ENCODE results near the gene THRSP.
"Not testable (repeated sequence)": the region's sequence is repeated elsewhere in the genome, so short reads cannot be mapped to it uniquely, and the experiment has no call there.

Gene THRSP

DNA sequence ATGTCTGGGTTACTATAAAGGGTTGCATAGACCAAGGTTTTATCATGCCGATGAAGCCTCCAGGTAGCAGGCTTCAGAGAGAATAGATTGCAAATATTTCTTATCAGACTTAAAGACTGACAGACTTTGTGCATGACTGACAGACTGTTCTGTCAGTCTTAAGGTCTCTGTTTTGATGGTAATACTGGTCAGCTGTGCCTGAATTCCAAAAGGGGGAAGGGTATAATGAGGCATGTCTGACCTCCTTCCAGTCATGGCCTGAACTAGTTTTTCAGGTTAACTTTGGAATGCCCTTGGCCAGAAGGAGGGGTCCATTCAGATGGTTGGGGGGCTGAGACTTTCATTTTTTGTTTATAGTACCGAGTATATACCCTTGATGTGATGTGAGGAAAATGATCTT is 35.9 kb upstream of the THRSP start:
- Histone ChIP-seq H3K4me1 (ENCODE audit: control insufficient read depth, insufficient read depth, low read length) (peaks cover 6% of the 10 kb centered on the region), H3K36me3 (ENCODE audit: control insufficient read depth, insufficient read depth, low read length) (no peaks in the 10 kb centered on the region), H3K27ac (ENCODE audit: insufficient read depth, low read depth, low read length, poor library complexity, severe bottlenecking) (no peak overlapping the region), H3K4me3 (ENCODE audit: insufficient read depth, low read depth, low read length) (no peak overlapping the region), H3K9me3 (ENCODE audit: control insufficient read depth, low read length) (no peaks in the 10 kb centered on the region), H3K27me3 (ENCODE audit: control insufficient read depth, insufficient read depth, low read length, poor library complexity, severe bottlenecking) (no peaks in the 10 kb centered on the region)
- WGBS, 2 experiments: 96 to 100% methylated on average over 1 of the region's 2 CpGs

DNA sequence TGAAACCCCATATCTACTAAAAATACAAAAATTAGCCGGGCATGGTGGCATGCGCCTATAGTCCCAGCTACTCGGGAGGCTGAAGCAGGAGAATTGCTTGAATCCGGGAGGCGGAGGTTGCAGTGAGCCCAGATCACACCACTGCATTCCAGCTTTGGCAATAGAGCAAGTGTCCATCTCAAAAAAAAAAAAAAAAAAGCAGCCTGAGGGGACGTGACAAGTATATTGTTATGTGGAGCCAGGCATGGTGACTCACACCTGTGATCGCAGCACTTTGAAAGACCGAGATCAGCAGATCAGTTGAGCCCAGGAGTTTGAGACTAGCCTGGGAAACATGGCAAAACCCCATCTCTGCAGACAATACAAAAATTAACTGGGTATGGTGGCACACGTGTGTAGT is 35.2 kb upstream of the THRSP start:
- not testable (repeated sequence) for H3K9me3 ChIP-seq (ENCODE audit: control insufficient read depth, low read length); H3K4me3 ChIP-seq (ENCODE audit: insufficient read depth, low read depth, low read length); H3K27me3 ChIP-seq (ENCODE audit: control insufficient read depth, insufficient read depth, low read length, poor library complexity, severe bottlenecking); H3K4me1 ChIP-seq (ENCODE audit: control insufficient read depth, insufficient read depth, low read length); H3K27ac ChIP-seq (ENCODE audit: insufficient read depth, low read depth, low read length, poor library complexity, severe bottlenecking); H3K36me3 ChIP-seq (ENCODE audit: control insufficient read depth, insufficient read depth, low read length)
- 88 to 91% methylated on average over 9 of the region's 9 CpGs for WGBS, 2 experiments

GRCh38 chr11:78030429-78031325 is 33.0 kb upstream of the THRSP start:
- Histone ChIP-seq H3K4me1 (ENCODE audit: control insufficient read depth, insufficient read depth, low read length) (peaks cover 6% of the 10 kb centered on the region), H3K36me3 (ENCODE audit: control insufficient read depth, insufficient read depth, low read length) (no peaks in the 10 kb centered on the region), H3K27me3 (ENCODE audit: control insufficient read depth, insufficient read depth, low read length, poor library complexity, severe bottlenecking) (no peaks in the 10 kb centered on the region), H3K4me3 (ENCODE audit: insufficient read depth, low read depth, low read length) (no peak overlapping the region), H3K27ac (ENCODE audit: insufficient read depth, low read depth, low read length, poor library complexity, severe bottlenecking) (no peak overlapping the region), H3K9me3 (ENCODE audit: control insufficient read depth, low read length) (no peaks in the 10 kb centered on the region)
- 63 to 67% methylated on average over 7 of the region's 7 CpGs for WGBS, 2 experiments

GRCh38 chr11:78031629-78032028 is 32.0 kb upstream of the THRSP start:
- WGBS, 2 experiments: 82 to 83% methylated on average over 3 of the region's 3 CpGs

DNA sequence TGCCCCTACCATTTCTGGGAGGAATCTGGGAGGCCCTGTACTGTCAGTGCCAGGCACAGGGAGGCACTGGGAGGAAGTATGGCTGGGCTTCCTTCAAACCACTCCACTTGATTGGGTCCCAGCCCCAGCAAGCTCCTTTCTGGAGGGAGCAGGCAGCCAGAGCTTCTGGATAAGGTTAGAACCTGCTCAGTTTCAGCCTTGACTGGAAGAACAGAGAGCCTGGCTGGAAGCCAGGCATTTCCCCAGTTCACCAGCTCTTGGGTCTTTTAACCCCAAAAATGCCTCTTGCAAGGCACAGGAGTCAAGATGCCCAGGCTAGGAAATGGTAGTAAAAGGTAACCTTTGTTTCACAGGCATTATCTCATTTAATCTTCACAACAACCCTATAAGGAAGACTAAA is 31.6 kb upstream of the THRSP start:
- H3K36me3 ChIP-seq (ENCODE audit: control insufficient read depth, insufficient read depth, low read length): no peaks in the 10 kb centered on the region
- H3K4me1 ChIP-seq (ENCODE audit: control insufficient read depth, insufficient read depth, low read length): peaks cover 6% of the 10 kb centered on the region
- no peaks in the 10 kb centered on the region for H3K27me3 ChIP-seq (ENCODE audit: control insufficient read depth, insufficient read depth, low read length, poor library complexity, severe bottlenecking)
- H3K9me3 ChIP-seq (ENCODE audit: control insufficient read depth, low read length): no peaks in the 10 kb centered on the region
- no peak overlapping the region for H3K27ac ChIP-seq (ENCODE audit: insufficient read depth, low read depth, low read length, poor library complexity, severe bottlenecking)
- no peak overlapping the region for H3K4me3 ChIP-seq (ENCODE audit: insufficient read depth, low read depth, low read length)

More at GRCh38 chr11:78031629-78032028, 32.0 kb upstream of the THRSP start:
- no peak overlapping the region for H3K27ac ChIP-seq (ENCODE audit: insufficient read depth, low read depth, low read length, poor library complexity, severe bottlenecking)
- H3K9me3 ChIP-seq (ENCODE audit: control insufficient read depth, low read length): no peaks in the 10 kb centered on the region
- H3K4me3 ChIP-seq (ENCODE audit: insufficient read depth, low read depth, low read length): no peak overlapping the region
- H3K4me1 ChIP-seq (ENCODE audit: control insufficient read depth, insufficient read depth, low read length): peaks cover 6% of the 10 kb centered on the region
- no peaks in the 10 kb centered on the region for H3K36me3 ChIP-seq (ENCODE audit: control insufficient read depth, insufficient read depth, low read length)
- no peaks in the 10 kb centered on the region for H3K27me3 ChIP-seq (ENCODE audit: control insufficient read depth, insufficient read depth, low read length, poor library complexity, severe bottlenecking)

DNA sequence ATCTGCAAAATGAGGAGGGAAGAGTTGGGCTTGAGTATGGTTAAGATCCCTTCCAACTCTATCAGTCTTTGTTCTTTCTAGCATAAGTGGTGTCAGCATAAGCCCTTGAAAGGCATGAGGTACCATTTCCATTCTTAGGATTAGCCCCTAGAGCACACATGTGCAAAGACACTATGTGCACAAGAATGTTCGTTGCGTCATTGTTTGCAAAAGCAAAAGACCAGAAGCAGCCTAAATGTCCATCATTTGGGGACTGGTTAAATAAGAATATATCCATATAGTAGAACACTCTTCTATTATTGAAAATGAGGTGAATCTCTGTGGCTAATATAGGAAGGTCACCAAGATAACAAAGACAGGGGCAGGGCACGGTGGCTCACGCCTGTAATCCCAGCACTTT is 30.6 kb upstream of the THRSP start:
- Histone ChIP-seq H3K27me3 (ENCODE audit: control insufficient read depth, insufficient read depth, low read length, poor library complexity, severe bottlenecking) (no peaks in the 10 kb centered on the region), H3K27ac (ENCODE audit: insufficient read depth, low read depth, low read length, poor library complexity, severe bottlenecking) (no peak overlapping the region), H3K4me1 (ENCODE audit: control insufficient read depth, insufficient read depth, low read length) (peaks cover 6% of the 10 kb centered on the region), H3K9me3 (ENCODE audit: control insufficient read depth, low read length) (no peaks in the 10 kb centered on the region), H3K36me3 (ENCODE audit: control insufficient read depth, insufficient read depth, low read length) (no peaks in the 10 kb centered on the region), H3K4me3 (ENCODE audit: insufficient read depth, low read depth, low read length) (no peak overlapping the region)
- WGBS, 2 experiments: 60 to 67% methylated on average over 4 of the region's 4 CpGs

DNA sequence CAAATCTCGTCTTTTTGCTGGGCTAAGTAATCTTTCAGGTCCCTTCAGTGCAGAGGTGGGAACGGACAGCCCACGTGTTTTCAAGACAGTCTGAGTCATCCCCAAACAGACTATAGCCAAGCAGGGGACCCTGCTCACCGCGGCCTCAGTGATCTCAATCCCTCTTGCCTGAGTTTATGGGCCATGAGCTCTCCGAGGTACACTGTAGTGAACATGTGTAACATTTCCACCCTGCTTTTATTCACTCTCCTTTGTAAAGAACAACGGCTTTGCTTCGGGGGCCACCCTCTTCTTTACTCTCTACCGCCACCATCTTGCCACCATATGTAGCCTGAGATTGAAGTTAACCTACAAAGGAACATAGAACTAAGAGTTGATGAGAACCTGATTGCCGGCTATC is 29.0 kb upstream of the THRSP start:
- 75 to 78% methylated on average over 10 of the region's 10 CpGs for WGBS, 2 experiments
- Histone ChIP-seq H3K27me3 (ENCODE audit: control insufficient read depth, insufficient read depth, low read length, poor library complexity, severe bottlenecking) (no peaks in the 10 kb centered on the region), H3K27ac (ENCODE audit: insufficient read depth, low read depth, low read length, poor library complexity, severe bottlenecking) (no peak overlapping the region), H3K36me3 (ENCODE audit: control insufficient read depth, insufficient read depth, low read length) (no peaks in the 10 kb centered on the region), H3K4me3 (ENCODE audit: insufficient read depth, low read depth, low read length) (no peak overlapping the region), H3K9me3 (ENCODE audit: control insufficient read depth, low read length) (no peaks in the 10 kb centered on the region), H3K4me1 (ENCODE audit: control insufficient read depth, insufficient read depth, low read length) (peaks cover 6% of the 10 kb centered on the region)

GRCh38 chr11:78036313-78036712 is 27.3 kb upstream of the THRSP start:
- no peaks in the 10 kb centered on the region for H3K27me3 ChIP-seq (ENCODE audit: control insufficient read depth, insufficient read depth, low read length, poor library complexity, severe bottlenecking)
- H3K4me3 ChIP-seq (ENCODE audit: insufficient read depth, low read depth, low read length): no peak overlapping the region
- WGBS, 2 experiments: 90 to 92% methylated on average over 3 of the region's 3 CpGs
- H3K4me1 ChIP-seq (ENCODE audit: control insufficient read depth, insufficient read depth, low read length): no peaks in the 10 kb centered on the region
- H3K36me3 ChIP-seq (ENCODE audit: control insufficient read depth, insufficient read depth, low read length): no peaks in the 10 kb centered on the region
- H3K9me3 ChIP-seq (ENCODE audit: control insufficient read depth, low read length): no peaks in the 10 kb centered on the region
- H3K27ac ChIP-seq (ENCODE audit: insufficient read depth, low read depth, low read length, poor library complexity, severe bottlenecking): no peak overlapping the region

DNA sequence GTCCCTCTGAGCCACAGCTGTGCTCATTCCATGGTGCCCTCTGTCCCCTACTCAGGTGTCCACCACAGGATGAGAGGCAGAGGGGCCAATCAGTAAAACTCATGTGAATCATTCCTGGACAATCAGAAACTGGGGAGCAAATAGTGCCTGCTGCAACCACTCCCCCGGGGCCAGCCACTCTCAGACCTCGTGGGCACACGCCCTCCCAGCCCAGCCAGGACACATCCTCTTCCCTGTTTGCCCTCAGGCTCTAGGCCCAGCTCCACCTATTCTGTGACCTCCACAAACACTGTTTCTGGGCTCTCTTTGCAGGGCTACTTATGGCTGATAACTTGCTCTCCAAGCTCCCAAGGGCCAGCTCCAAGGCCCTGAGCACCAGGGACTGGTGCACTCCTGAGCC is 26.6 kb upstream of the THRSP start:
- no peaks in the 10 kb centered on the region for H3K4me1 ChIP-seq (ENCODE audit: control insufficient read depth, insufficient read depth, low read length)
- H3K9me3 ChIP-seq (ENCODE audit: control insufficient read depth, low read length): no peaks in the 10 kb centered on the region
- WGBS, 2 experiments: 91 to 93% methylated on average over 3 of the region's 3 CpGs
- H3K27ac ChIP-seq (ENCODE audit: insufficient read depth, low read depth, low read length, poor library complexity, severe bottlenecking): no peak overlapping the region
- H3K27me3 ChIP-seq (ENCODE audit: control insufficient read depth, insufficient read depth, low read length, poor library complexity, severe bottlenecking): no peaks in the 10 kb centered on the region
- no peak overlapping the region for H3K4me3 ChIP-seq (ENCODE audit: insufficient read depth, low read depth, low read length)
- H3K36me3 ChIP-seq (ENCODE audit: control insufficient read depth, insufficient read depth, low read length): no peaks in the 10 kb centered on the region

DNA sequence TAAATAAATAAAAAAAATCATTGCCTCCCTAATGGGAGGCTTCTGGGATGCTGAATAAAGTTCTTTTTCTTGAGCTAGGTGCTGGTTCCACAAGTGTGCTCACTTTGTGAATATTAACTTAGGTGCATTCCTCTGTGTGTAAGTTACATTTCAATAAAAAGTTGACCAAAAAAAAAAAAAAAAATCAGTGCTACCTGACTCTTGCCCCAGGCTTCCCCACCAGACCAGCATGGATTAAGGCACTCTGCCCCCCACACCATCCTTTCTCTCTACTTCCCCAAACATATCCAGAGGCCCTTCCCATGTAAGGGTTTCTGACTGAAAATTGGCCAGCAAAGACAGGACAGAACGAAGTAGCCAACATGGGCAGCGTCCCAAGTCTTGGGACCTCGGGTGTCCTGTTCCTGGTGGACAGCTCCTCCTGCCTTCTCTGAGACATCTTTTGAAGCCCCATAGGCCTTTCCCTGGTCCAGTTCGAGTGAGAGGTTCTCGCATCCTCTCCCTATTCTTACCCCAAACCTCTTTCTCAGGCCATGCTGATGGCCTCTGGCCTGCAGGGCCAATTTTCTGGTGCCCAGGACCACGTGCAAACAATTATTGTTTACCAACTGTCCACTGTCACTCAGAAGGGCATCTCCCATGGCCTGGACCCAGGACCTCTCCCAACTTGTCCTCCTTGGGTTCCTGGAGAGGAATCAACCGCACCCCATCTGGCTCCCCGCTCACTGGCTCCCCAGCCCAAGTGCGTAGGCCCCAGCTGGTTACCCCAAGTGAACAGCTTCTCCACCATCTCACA is 25.6 kb upstream of the THRSP start:
- no peaks in the 10 kb centered on the region for H3K27me3 ChIP-seq (ENCODE audit: control insufficient read depth, insufficient read depth, low read length, poor library complexity, severe bottlenecking)
- H3K27ac ChIP-seq (ENCODE audit: insufficient read depth, low read depth, low read length, poor library complexity, severe bottlenecking): no peak overlapping the region
- no peaks in the 10 kb centered on the region for H3K9me3 ChIP-seq (ENCODE audit: control insufficient read depth, low read length)
- WGBS, 2 experiments: 87 to 92% methylated on average over 9 of the region's 9 CpGs
- H3K4me1 ChIP-seq (ENCODE audit: control insufficient read depth, insufficient read depth, low read length): no peaks in the 10 kb centered on the region
- no peaks in the 10 kb centered on the region for H3K36me3 ChIP-seq (ENCODE audit: control insufficient read depth, insufficient read depth, low read length)
- no peak overlapping the region for H3K4me3 ChIP-seq (ENCODE audit: insufficient read depth, low read depth, low read length)
